Right lobe of liver (tissue), 4 donors: ENCODE data around the gene ADPRHL1.

Experiments used
- CTCF ChIP-seq, 4 donors: fragments of 200-600 bp in 3 of 4; fragments of 450-650 bp in 1 of 4; IDR thresholded peaks; one replicate each; pipeline versions ENCODE4 v1.5.1 to v1.8.0; 2016 to 2022; ENCODE audit warnings: antibody characterized with exemption in 4 of 4, mild to moderate bottlenecking in 2 of 4
- POLR2A ChIP-seq: fragments of 450-650 bp; IDR thresholded peaks from one replicate; pipeline ENCODE4 v1.6.1; 2017; ENCODE audit warnings: antibody characterized with exemption, mild to moderate bottlenecking
- donor health status: DM: no; HTN: no; CAD: no.
- donor health status: DM: no; HTN: no; CAD: no.
- donor health status: DM: no; HTN: yes; CAD: no.

GRCh38 chr13:113351514-113352026 is 101.7 kb downstream of the ADPRHL1 start:
- TF ChIP-seq CTCF (IDR thresholded peaks at IDR 0.05) (no peak), POLR2A (no peak)
